GM12873 (cell line): ENCODE measurements around the gene TMEM200A.

Experiments
- TF ChIP-seq, protein P1 (sequence below): IDR thresholded peaks from 2 replicates; pipeline ENCODE4 v1.5.1; 2012; ENCODE audit warnings: low read depth, mild to moderate bottlenecking, moderate library complexity, low read length, control low read depth; ENCODE audit not compliant: insufficient read depth; ENCODE audit errors: missing control alignments

TMEM200A gene

DNA sequence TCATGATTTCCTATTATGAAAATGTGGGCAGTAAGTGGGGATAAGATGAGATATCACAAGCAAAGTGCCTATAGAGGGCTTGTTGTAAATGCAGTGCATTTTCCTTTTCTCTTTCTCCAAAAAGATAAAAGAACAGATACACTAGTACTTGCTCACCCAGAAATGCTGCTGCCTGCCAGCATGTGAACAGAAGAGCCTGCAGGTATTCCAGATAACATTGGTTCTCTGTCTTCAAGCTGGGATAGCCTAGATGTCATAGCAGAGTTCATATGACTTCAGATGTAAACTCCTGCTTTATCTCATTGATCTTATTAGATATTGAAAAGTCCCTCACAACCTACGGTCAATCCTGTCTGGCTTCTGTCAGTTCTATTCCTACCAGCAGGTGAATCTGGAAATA is 123.7 kb downstream of the TMEM200A start:
- TF ChIP-seq, protein P1, sequence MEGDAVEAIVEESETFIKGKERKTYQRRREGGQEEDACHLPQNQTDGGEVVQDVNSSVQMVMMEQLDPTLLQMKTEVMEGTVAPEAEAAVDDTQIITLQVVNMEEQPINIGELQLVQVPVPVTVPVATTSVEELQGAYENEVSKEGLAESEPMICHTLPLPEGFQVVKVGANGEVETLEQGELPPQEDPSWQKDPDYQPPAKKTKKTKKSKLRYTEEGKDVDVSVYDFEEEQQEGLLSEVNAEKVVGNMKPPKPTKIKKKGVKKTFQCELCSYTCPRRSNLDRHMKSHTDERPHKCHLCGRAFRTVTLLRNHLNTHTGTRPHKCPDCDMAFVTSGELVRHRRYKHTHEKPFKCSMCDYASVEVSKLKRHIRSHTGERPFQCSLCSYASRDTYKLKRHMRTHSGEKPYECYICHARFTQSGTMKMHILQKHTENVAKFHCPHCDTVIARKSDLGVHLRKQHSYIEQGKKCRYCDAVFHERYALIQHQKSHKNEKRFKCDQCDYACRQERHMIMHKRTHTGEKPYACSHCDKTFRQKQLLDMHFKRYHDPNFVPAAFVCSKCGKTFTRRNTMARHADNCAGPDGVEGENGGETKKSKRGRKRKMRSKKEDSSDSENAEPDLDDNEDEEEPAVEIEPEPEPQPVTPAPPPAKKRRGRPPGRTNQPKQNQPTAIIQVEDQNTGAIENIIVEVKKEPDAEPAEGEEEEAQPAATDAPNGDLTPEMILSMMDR = no peak
